Fibroblast of lung (primary cell): ENCODE measurements around the gene AADACL2.

Experiments used
- EZH2 ChIP-seq: IDR thresholded peaks from 2 replicates; pipeline ENCODE4 v1.5.1; 2012; ENCODE audit warnings: low read length, control low read depth, mild to moderate bottlenecking; ENCODE audit errors: missing control alignments
- TF ChIP-seq, protein P1 (sequence below), 2 donors: IDR thresholded peaks in 1 of 2; conservative IDR thresholded peaks in 1 of 2; 1 replicate in 1 of 2; 2 replicates in 1 of 2; pipeline ENCODE4 v1.5.1; 2011 to 2012; ENCODE audit warnings: low read length in 2 of 2, control low read depth in 1 of 2, inconsistent platforms in 1 of 2, low read depth in 1 of 2, mild to moderate bottlenecking in 1 of 2

GRCh38 chr3:151788401-151788800, 54.7 kb downstream of the AADACL2 start:
- TF ChIP-seq, protein P1, sequence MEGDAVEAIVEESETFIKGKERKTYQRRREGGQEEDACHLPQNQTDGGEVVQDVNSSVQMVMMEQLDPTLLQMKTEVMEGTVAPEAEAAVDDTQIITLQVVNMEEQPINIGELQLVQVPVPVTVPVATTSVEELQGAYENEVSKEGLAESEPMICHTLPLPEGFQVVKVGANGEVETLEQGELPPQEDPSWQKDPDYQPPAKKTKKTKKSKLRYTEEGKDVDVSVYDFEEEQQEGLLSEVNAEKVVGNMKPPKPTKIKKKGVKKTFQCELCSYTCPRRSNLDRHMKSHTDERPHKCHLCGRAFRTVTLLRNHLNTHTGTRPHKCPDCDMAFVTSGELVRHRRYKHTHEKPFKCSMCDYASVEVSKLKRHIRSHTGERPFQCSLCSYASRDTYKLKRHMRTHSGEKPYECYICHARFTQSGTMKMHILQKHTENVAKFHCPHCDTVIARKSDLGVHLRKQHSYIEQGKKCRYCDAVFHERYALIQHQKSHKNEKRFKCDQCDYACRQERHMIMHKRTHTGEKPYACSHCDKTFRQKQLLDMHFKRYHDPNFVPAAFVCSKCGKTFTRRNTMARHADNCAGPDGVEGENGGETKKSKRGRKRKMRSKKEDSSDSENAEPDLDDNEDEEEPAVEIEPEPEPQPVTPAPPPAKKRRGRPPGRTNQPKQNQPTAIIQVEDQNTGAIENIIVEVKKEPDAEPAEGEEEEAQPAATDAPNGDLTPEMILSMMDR (conservative IDR thresholded peaks at IDR 0.05 in 1 of 2, IDR thresholded peaks at IDR 0.05 in 1 of 2; ENCODE audit: low read depth in 1 of 2, low read length in 2 of 2), result no peak
- no peak for TF ChIP-seq EZH2
